Neural crest cell (in vitro differentiated cells): Measurements from ENCODE around the gene DNAJC1. TPM values are rescaled to one million over a fixed set of nuclear protein-coding genes. Genes with fewer than 3 reads are reported as not detected.
"Not testable (repeated sequence)": the region's sequence is repeated elsewhere in the genome, so short reads cannot be mapped to it uniquely, and the experiment has no call there.

Experiments
- DNase-seq: peaks from one replicate; pipeline ENCODE4 v3.0.0; 2021; ENCODE audit warnings: low read depth, mixed read lengths, low spot score
- H3K27ac Mint-ChIP-seq: one replicate; pipeline ENCODE4 v1.8.0; 2021; ENCODE audit warnings: mild to moderate bottlenecking, mixed read lengths; ENCODE audit not compliant: unreplicated experiment
- H3K27me3 Mint-ChIP-seq: 2 replicates; pipeline ENCODE4 v1.8.0; 2021; ENCODE audit warnings: low read depth, mild to moderate bottlenecking, mixed read lengths
- H3K36me3 Mint-ChIP-seq: 2 replicates; pipeline ENCODE4 v1.8.0; 2021; ENCODE audit warnings: low read depth, mild to moderate bottlenecking, mixed read lengths
- H3K4me1 Mint-ChIP-seq: 2 replicates; pipeline ENCODE4 v1.8.0; 2021; ENCODE audit warnings: mixed read lengths
- H3K4me3 Mint-ChIP-seq: one replicate; pipeline ENCODE4 v1.8.0; 2021; ENCODE audit warnings: mild to moderate bottlenecking, mixed read lengths
- H3K9me3 Mint-ChIP-seq: 2 replicates; pipeline ENCODE4 v1.8.0; 2021; ENCODE audit warnings: mixed read lengths
- total RNA-seq: library from RNA; stranded (reverse); gene quantifications from 2 replicates; pipeline ENCODE4 v1.2.1, GENCODE V29; 2021
- TF ChIP-seq, protein P1 (sequence below): fragments of 200-600 bp; sonication (generic); conservative IDR thresholded peaks from 2 replicates; pipeline ENCODE4 v1.5.0; 2021; ENCODE audit warnings: antibody characterized with exemption, mild to moderate bottlenecking

The DNAJC1 gene
- total RNA-seq, 1 donor from 2014 or later, result 34.3 TPM

DNA sequence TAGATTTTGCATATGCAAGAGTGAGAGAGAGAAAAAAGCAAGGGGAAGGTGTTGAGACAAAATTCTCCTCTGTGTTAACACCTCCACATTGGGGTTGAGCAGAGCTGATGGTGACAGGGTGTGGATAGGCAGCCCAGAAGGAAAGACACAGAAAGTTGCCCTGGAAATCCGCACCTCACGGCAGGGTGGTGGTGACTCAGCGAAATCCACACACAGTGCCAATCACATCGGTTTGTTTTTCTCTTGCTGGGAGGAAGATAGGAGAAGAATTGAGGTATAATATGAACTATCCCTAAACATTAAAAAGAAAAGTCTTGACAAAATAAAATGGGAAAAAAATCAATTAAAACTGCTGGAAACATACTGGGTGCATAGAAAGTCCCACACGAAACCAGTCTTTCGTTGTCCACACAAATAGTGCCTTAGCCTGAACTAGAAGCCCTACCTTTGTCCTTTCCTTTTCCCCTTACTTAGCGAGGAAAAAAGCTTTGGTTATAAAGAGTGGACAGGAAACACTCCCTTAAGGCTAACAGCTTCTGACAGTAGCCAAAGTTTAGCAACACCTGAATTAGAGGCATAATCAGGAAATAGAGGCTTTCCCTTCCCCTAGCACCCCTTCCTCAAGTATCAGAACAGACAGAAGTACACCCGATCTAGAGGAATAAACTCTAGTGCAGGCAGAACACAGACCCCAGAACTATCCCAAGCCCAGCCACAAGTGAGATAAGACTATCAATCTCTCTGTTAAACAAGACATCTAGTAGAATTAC lies 39.2 kb upstream of the DNAJC1 start:
- Mint-ChIP-seq H3K4me3 (no peak overlapping the region), H3K27ac (peak overlapping the region; percentile 16)

DNA sequence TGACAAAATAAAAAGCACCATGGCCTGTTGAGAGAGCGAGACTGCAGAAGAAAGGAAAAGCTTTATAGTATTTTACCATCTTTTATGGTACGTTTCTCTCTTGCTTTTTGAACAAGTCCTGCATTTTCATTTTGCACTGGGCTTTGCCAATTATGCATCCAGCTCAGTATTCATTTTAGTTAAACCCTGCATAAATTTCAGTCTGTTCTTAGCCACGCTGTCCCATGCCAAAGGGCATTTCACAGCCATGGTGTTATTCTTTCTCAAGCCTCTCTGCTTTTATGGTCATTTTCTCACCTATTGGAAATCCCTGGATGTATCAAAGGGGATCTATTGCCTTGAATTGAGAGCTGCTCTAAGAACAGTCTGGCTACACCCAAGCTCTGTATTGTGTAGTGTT lies 30.8 kb upstream of the DNAJC1 start:
- Mint-ChIP-seq H3K36me3 (peaks cover 3% of the 10 kb centered on the region), H3K4me3 (no peak overlapping the region), H3K9me3 (peaks cover 17% of the 10 kb centered on the region), H3K4me1 (no peaks in the 10 kb centered on the region), H3K27ac (no peak overlapping the region), H3K27me3 (no peaks in the 10 kb centered on the region)
- TF ChIP-seq, protein P1, sequence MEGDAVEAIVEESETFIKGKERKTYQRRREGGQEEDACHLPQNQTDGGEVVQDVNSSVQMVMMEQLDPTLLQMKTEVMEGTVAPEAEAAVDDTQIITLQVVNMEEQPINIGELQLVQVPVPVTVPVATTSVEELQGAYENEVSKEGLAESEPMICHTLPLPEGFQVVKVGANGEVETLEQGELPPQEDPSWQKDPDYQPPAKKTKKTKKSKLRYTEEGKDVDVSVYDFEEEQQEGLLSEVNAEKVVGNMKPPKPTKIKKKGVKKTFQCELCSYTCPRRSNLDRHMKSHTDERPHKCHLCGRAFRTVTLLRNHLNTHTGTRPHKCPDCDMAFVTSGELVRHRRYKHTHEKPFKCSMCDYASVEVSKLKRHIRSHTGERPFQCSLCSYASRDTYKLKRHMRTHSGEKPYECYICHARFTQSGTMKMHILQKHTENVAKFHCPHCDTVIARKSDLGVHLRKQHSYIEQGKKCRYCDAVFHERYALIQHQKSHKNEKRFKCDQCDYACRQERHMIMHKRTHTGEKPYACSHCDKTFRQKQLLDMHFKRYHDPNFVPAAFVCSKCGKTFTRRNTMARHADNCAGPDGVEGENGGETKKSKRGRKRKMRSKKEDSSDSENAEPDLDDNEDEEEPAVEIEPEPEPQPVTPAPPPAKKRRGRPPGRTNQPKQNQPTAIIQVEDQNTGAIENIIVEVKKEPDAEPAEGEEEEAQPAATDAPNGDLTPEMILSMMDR, result no peak
- DNase-seq, result no peak

More for the DNA sequence above, 39.2 kb upstream of the DNAJC1 start:
- TF ChIP-seq, protein P1, result no peak
- no peak for DNase-seq
- Mint-ChIP-seq H3K27me3 (no peaks in the 10 kb centered on the region), H3K4me1 (peaks cover 16% of the 10 kb centered on the region), H3K36me3 (no peaks in the 10 kb centered on the region), H3K9me3 (peaks cover 4% of the 10 kb centered on the region)

DNA sequence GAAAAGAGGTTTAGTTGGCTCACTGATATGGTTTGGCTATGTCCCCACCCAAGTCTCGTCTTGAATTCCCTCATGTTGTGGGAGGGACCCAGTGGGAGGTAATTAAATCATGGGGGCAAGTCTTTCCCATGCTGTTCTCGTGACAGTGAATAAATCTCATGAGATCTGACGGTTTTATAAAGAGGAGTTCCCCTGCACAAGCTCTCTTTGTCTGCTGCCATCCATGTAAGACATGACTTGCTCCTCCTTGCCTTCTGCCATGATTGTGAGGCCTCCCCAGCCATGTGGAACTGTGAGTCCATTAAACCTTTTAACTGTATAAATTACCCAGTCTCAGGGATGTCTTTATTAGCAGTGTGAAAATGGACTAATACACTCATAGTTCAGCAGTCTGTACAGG lies 28.7 kb upstream of the DNAJC1 start:
- DNase-seq, H3K4me1 Mint-ChIP-seq, H3K27me3 Mint-ChIP-seq, H3K36me3 Mint-ChIP-seq, H3K4me3 Mint-ChIP-seq, H3K27ac Mint-ChIP-seq: not testable (repeated sequence)
- peaks cover 17% of the 10 kb centered on the region for H3K9me3 Mint-ChIP-seq

DNA sequence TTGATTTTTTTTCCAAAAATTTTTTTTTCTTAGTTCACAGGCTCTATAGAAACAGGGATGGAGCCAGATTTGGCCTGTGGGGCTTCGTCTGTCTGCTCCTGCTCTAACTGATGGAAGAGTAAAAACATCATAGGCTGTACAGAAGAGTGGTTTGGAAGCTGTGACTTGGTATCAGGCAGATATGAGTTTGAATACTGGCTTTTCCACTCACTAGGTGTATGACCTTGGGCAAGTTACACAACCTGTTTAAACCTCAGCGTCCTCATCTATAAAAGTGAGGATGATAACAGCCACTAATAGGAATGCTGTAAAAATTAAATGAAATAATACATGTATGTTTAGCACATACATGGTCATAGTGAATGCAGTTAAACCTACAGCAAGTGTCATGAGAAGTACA lies 26.9 kb upstream of the DNAJC1 start:
- Mint-ChIP-seq H3K4me3 (no peak overlapping the region), H3K27me3 (no peaks in the 10 kb centered on the region), H3K27ac (no peak overlapping the region), H3K9me3 (peaks cover 16% of the 10 kb centered on the region), H3K36me3 (peaks cover 9% of the 10 kb centered on the region), H3K4me1 (no peaks in the 10 kb centered on the region)
- TF ChIP-seq, protein P1, result no peak
- DNase-seq, result no peak

DNA sequence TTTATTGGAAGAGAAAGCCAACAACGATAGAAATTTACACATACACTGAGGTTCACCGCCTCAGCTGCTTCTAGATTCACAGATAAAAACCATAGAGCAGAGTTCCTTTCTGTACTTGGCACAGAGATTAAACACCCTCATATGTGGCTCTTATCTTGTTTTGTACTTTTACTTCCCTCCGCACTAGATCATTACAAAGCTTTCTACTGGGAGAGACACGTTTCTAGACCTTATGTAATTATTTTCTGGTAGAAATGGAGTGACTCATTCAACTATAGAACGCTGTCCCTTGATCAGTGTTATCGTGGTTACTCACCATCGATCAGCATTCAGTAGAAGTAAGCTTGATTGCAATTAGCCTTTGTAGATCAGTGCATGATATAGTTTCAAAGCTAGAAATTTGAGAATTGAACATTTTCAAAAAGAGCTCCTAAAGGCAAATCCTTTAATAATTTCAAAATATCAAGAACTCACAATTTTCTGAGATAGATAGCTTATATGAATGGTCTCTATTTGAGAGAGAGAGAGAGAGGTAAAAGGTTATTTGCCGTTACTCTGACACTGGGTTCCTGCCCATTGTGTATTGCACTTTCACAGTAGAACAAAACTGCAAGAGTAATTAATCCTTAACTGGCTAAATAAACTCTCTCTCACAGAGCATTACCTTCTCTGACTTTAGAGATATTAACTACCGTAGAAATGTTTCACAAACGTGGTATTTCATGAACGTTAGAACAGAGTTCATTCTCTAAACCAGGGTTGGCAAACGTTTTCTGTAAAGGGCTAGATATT lies 26.1 kb upstream of the DNAJC1 start:
- peaks cover 6% of the 10 kb centered on the region for H3K36me3 Mint-ChIP-seq
- TF ChIP-seq, protein P1, result no peak
- no peaks in the 10 kb centered on the region for H3K27me3 Mint-ChIP-seq
- H3K4me3 Mint-ChIP-seq, result no peak overlapping the region
- no peaks in the 10 kb centered on the region for H3K4me1 Mint-ChIP-seq
- no peak overlapping the region for H3K27ac Mint-ChIP-seq
- peaks cover 16% of the 10 kb centered on the region for H3K9me3 Mint-ChIP-seq
- DNase-seq, result no peak
